ENCODE measurements around the gene DDX23.
"Not testable (repeated sequence)": the region's sequence is repeated elsewhere in the genome, so short reads cannot be mapped to it uniquely, and the experiment has no call there.

DDX23 gene

GRCh38 chr12:48861111-48861510 is 9.1 kb upstream of the DDX23 start:
- DNase-seq: no peak

GRCh38 chr12:48860236-48860635 is 8.3 kb upstream of the DDX23 start:
- DNase-seq: not testable (repeated sequence)

- no peak for DNase-seq
These were observed 7.6 kb upstream of the DDX23 start for GRCh38 chr12:48859607-48860006.

GRCh38 chr12:48858043-48858442 is 6.1 kb upstream of the DDX23 start:
- DNase-seq: no peak

- no peak for DNase-seq
These were observed 5.5 kb upstream of the DDX23 start for GRCh38 chr12:48857278-48857994.

GRCh38 chr12:48856379-48856778 is 4.4 kb upstream of the DDX23 start:
- no peak for DNase-seq

- not testable (repeated sequence) for DNase-seq
These were observed 3.0 kb upstream of the DDX23 start for GRCh38 chr12:48854932-48855331.

GRCh38 chr12:48854488-48854887 is 2.5 kb upstream of the DDX23 start:
- DNase-seq: no peak

- DNase-seq: peak; percentile 45
These were observed 1.0 kb upstream of the DDX23 start for GRCh38 chr12:48852734-48853688.

- DNase-seq: not testable (repeated sequence)
These were observed 9.9 kb downstream of the DDX23 start for GRCh38 chr12:48842021-48842420.

- no peak for DNase-seq
These were observed 13.9 kb downstream of the DDX23 start for GRCh38 chr12:48838048-48838447.

- no peak for DNase-seq
These were observed 19.5 kb downstream of the DDX23 start for GRCh38 chr12:48832321-48833060.

GRCh38 chr12:48831257-48831656 is 20.7 kb downstream of the DDX23 start:
- DNase-seq: no peak

- DNase-seq: no peak
These were observed 23.0 kb downstream of the DDX23 start for GRCh38 chr12:48828841-48829575.

GRCh38 chr12:48828293-48828692 is 23.7 kb downstream of the DDX23 start:
- no peak for DNase-seq

GRCh38 chr12:48827513-48828096 is 24.4 kb downstream of the DDX23 start:
- DNase-seq: no peak

GRCh38 chr12:48827026-48827425 is 24.9 kb downstream of the DDX23 start:
- no peak for DNase-seq

- DNase-seq: no peak
These were observed 25.6 kb downstream of the DDX23 start for GRCh38 chr12:48826209-48826855.

- DNase-seq: no peak
These were observed 27.1 kb downstream of the DDX23 start for GRCh38 chr12:48824905-48825304.

- no peak for DNase-seq
These were observed 27.9 kb downstream of the DDX23 start for GRCh38 chr12:48824112-48824511.

GRCh38 chr12:48823281-48823680 is 28.7 kb downstream of the DDX23 start:
- no peak for DNase-seq

GRCh38 chr12:48822711-48823110 is 29.3 kb downstream of the DDX23 start:
- no peak for DNase-seq
